Activated naive CD4-positive, alpha-beta T cell treated with anti-CD3 and anti-CD28 coated beads for 36 hours (primary cell): ENCODE measurements around the gene RGPD6. TPM values are rescaled to one million over a fixed set of nuclear protein-coding genes. Genes with fewer than 3 reads are reported as not detected.
"Not testable (repeated sequence)": the region's sequence is repeated elsewhere in the genome, so short reads cannot be mapped to it uniquely, and the experiment has no call there.

Experiments
- CTCF ChIA-PET: fragments of 350-600 bp; sonication (Branson Sonifier 250); formaldehyde crosslinking; loops from one replicate; lab custom pipeline; 2021; ENCODE audit warnings: antibody characterized with exemption; lab: Charles Lee
- DNase-seq: peaks from one replicate; pipeline ENCODE4 v3.0.0-alpha.2; 2020
- H3K27ac Mint-ChIP-seq: one replicate; pipeline ENCODE4 v1.8.0; 2021; ENCODE audit warnings: mild to moderate bottlenecking, mixed read lengths
- H3K27me3 Mint-ChIP-seq: one replicate; pipeline ENCODE4 v1.8.0; 2021; ENCODE audit warnings: low read depth, mixed read lengths
- H3K36me3 Mint-ChIP-seq: one replicate; pipeline ENCODE4 v1.8.0; 2021; ENCODE audit warnings: low read depth, mixed read lengths
- H3K4me1 Mint-ChIP-seq: one replicate; pipeline ENCODE4 v1.8.0; 2021; ENCODE audit warnings: low read depth, mixed read lengths
- H3K4me3 Mint-ChIP-seq: one replicate; pipeline ENCODE4 v1.8.0; 2021; ENCODE audit warnings: mild to moderate bottlenecking, moderate library complexity, mixed read lengths
- H3K9me3 Mint-ChIP-seq: one replicate; pipeline ENCODE4 v1.8.0; 2021; ENCODE audit warnings: mixed read lengths
- intact Hi-C: fragments of 100-400 bp; cut with micrococcal nuclease; formaldehyde crosslinking; loops from one replicate; pipeline ENCODE4 v1.15.1; 2023
- total RNA-seq, 2 experiments: library from RNA; stranded (reverse); gene quantifications; one replicate each; pipeline ENCODE4 v1.2.3, GENCODE V29; 2021

Gene RGPD6
- total RNA-seq, 2 experiments from 2014 or later, result 10.4 to 11.4 TPM

- DNase-seq, H3K27ac Mint-ChIP-seq, H3K4me1 Mint-ChIP-seq, H3K4me3 Mint-ChIP-seq, intact Hi-C loops, H3K9me3 Mint-ChIP-seq, CTCF ChIA-PET, H3K36me3 Mint-ChIP-seq, H3K27me3 Mint-ChIP-seq: not testable (repeated sequence)
Measured at GRCh38 chr2:110474898-110475297, 102.1 kb downstream of the RGPD6 start.

- H3K36me3 Mint-ChIP-seq, intact Hi-C loops, H3K4me3 Mint-ChIP-seq, DNase-seq, H3K27ac Mint-ChIP-seq, CTCF ChIA-PET, H3K4me1 Mint-ChIP-seq, H3K27me3 Mint-ChIP-seq, H3K9me3 Mint-ChIP-seq: not testable (repeated sequence)
Measured at GRCh38 chr2:110473059-110473358, 104.0 kb downstream of the RGPD6 start.

GRCh38 chr2:110472171-110473058 lies 104.6 kb downstream of the RGPD6 start, which contains the start of gene LIMS4:
Gene LIMS4, minus strand, starts transcription at chr2:110472816. Its CDS starts 38 bp downstream, at chr2:110472778.
- H3K27me3 Mint-ChIP-seq, DNase-seq, H3K9me3 Mint-ChIP-seq, CTCF ChIA-PET, H3K27ac Mint-ChIP-seq, H3K4me3 Mint-ChIP-seq, H3K4me1 Mint-ChIP-seq, H3K36me3 Mint-ChIP-seq, intact Hi-C loops: not testable (repeated sequence)

GRCh38 chr2:110468921-110469320 lies 108.1 kb downstream of the RGPD6 start:
- H3K4me3 Mint-ChIP-seq, H3K4me1 Mint-ChIP-seq, H3K27me3 Mint-ChIP-seq, H3K27ac Mint-ChIP-seq, H3K9me3 Mint-ChIP-seq, intact Hi-C loops, DNase-seq, H3K36me3 Mint-ChIP-seq, CTCF ChIA-PET: not testable (repeated sequence)

GRCh38 chr2:110465312-110465711 lies 111.7 kb downstream of the RGPD6 start:
- intact Hi-C loops, H3K27ac Mint-ChIP-seq, H3K9me3 Mint-ChIP-seq, DNase-seq, CTCF ChIA-PET, H3K4me1 Mint-ChIP-seq, H3K4me3 Mint-ChIP-seq, H3K27me3 Mint-ChIP-seq, H3K36me3 Mint-ChIP-seq: not testable (repeated sequence)

Other genes starting within 250 kb of the RGPD6 start
- gene LIMS4, start 104.4 kb downstream of the RGPD6 start, total RNA-seq, result 1 to 10 TPM; 1.1 to 1.6 TPM
- 100 to 1,000 TPM; 103 to 107 TPM for gene BUB1, start 100.8 kb upstream of the RGPD6 start, total RNA-seq
- gene ACOXL, start 155.4 kb upstream of the RGPD6 start, total RNA-seq, result not detected